GM21423 (cell line): ENCODE data around the gene ZP4.

Experiments used
- ATAC-seq: cut with Tn5 transposase; IDR thresholded peaks from one replicate; pipeline ENCODE4 v1.9.1; 2021; ENCODE audit warnings: mild to moderate bottlenecking, moderate library complexity; ENCODE audit not compliant: unreplicated experiment

The ZP4 gene, protein sequence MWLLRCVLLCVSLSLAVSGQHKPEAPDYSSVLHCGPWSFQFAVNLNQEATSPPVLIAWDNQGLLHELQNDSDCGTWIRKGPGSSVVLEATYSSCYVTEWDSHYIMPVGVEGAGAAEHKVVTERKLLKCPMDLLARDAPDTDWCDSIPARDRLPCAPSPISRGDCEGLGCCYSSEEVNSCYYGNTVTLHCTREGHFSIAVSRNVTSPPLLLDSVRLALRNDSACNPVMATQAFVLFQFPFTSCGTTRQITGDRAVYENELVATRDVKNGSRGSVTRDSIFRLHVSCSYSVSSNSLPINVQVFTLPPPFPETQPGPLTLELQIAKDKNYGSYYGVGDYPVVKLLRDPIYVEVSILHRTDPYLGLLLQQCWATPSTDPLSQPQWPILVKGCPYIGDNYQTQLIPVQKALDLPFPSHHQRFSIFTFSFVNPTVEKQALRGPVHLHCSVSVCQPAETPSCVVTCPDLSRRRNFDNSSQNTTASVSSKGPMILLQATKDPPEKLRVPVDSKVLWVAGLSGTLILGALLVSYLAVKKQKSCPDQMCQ

DNA sequence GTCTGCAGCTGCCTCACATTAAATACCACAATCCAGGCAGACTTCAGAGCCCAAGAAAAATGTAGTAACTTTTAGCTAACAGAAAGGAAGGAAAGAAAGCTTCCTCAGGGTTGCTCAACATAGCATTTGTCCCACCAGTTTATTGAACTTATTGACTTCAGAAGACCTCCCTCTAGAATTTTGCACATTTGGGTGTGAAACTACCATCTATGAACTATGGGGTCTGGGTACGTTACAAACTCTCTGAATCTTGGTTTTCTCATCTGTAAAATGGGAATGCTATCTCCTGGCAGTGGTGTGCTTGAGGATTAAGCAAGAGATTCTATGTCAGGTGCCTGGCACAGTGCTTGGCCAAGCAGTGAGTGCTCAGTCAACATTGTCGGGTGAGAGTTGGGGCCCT, at the start of gene ZP4:
ZP4 (minus strand) TSS at position 101 of the 400 bp plus-strand sequence. CDS start 287 bp downstream, outside the sequence.
- ATAC-seq = no peak

DNA sequence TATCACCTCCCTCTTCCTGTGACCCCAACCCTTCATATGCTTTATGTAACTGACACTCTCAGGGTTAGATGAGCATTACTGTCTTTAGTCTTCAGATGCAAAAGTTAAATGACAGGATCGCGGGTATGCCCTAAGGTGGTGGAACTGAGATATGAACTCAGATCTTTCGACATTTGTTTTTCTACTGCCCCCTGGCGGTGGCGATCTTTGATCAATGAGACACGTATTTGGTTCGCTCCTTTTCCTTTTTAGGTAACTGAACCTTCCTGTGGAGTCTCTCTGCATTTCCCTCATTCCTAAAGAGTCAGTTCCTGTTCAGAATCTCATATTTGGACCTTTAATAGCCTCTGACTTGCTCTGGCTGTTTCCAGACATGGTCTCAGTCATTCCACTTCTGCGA, 47.8 kb upstream of the ZP4 start:
- no peak for ATAC-seq

DNA sequence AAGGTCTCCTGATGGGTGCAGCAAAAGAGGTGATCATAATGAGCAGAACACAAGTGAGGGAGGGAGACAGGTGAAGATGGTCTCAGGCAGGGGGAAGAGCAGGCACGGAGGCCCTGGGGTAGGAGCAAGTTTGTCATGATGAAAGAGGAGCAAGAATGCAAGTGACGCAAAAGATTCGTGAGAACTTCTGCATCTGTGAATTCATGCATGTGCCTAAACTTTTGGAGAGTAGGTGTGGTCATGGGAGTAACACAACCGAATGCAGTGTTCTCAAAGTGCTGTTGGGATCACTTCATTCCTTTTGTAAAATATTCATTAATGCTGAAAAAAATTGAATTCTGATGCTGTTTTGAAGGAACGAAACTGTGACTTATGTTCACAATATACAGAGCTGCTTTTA, 47.3 kb upstream of the ZP4 start:
- no peak for ATAC-seq

DNA sequence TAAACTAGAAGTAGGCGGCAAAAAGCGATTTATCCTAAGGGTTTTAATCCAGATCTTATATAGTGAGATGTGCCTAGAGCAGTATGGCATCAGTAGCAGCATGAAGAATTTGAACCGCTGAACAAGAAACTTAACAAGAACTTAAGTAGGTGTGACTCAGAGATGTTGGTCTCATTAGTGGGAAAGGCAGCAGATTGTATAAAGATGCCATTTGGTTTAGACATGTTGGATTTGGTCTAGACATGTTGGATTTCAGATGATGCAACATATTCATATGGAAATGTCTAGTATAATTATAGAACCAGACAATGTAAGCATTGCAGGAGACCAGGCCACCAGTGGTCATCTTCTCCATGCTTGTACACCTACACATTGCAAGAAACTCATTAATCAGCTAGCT, 42.1 kb upstream of the ZP4 start:
- no peak for ATAC-seq

DNA sequence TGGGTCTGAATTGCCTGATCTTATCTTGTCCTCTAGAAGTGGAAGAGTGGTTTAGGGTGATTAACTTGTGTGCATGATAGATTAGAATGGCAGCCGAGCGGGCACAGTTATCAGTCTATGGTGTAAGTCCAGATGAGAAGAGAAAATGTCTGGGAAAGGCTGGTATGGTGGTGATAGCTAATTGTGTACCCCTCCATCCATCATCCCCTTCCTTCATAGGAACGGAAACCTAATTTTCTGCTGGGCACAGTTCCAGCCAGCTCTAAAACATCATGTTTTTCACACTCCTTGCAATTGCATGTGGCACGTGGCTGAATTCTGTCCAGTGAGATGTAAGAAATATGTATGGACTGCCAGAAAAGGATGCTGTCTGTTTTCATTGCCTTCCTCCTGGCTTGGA, 40.9 kb upstream of the ZP4 start:
- no peak for ATAC-seq

DNA sequence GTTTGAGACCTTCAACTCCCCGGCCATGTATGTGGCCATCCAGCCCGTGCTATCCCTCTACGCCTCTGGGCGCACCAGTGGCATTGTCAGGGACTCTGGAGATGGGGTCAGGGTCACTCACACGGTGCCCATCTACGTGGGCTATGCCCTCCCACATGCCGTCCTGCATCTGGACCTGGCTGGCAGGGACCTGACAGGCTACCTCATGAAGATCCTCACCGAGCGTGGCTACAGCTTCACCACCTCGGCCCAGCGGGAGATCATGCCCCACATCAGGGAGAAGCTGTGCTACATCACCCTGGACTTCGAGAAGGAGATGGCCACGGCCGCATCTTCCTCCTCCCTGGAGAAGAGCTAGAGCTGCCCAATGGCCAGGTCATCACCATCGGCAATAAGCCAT, 36.5 kb upstream of the ZP4 start:
- no peak for ATAC-seq

DNA sequence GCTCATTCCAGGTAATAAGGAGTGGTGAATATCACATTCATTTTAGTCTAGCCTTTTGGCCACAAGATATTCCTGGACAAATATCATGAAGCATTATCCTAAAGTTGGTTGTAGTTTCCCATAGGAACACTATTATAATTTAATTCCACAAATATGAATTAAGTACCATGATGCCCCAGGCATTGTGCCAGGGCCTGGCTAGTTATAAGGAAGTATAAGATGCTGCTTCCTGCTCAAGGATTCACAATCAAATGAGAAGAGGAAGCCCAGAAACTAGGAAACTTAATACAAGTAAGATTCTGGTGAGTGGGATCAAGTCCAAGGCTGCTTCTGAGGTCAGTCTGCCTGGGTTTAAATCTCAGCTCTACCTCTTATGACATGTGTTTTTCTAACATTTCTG, 30.6 kb upstream of the ZP4 start:
- no peak for ATAC-seq

DNA sequence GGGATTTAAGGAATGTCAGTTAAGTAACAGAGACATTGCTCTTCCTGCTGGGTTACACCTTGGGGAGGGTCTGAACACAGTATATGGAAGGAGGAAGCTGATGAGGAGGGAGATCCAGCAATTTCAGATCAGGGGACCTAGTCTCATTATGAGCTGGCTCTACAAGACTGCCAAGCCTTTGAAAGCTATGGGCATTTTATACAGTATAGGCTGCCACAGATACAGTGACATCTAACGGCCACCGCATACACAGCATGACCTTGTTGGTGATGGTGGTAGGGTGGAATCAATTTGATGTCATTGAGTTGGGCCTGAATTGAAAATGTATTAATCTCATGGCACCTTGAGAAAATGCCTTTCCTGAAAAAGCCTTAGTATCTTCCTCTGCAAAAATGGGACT, 22.6 kb upstream of the ZP4 start:
- no peak for ATAC-seq

DNA sequence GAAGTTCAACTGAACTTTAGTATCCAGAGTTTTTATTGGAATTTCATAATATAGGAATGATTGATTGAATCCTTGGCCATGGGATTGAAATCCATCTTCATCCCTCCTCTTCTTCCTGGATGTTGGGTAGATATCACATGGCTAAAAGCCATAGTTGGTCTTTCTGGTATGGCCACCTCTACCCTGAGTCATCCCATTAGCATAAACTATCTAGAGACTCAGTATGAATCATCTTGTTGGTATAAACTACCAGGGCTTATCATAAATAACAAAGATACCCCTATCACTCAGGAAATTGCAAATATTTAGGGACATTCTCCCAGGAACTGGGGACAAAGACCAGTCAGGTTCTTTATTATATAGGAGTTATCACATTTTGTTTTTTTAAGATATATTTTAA, 21.2 kb upstream of the ZP4 start:
- no peak for ATAC-seq

DNA sequence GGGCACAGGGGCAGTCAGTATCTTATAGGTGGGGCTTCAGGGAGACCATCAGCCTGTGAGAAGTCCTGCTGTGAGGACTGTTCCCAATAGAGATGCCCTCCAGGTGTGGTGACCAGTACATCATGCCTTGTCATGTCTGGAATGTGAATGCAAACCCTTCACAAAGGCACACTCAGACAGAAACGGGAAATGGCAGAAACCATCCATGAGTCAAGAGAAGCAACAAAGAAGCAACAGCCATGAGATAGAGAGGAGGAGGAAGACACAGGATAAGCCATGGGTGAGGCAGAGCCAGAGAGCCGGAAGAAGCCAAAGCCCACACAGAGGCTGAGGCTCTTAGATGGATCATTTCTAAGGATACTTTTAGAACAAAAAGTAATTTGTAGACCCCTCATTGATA, 20.1 kb upstream of the ZP4 start:
- ATAC-seq = no peak

DNA sequence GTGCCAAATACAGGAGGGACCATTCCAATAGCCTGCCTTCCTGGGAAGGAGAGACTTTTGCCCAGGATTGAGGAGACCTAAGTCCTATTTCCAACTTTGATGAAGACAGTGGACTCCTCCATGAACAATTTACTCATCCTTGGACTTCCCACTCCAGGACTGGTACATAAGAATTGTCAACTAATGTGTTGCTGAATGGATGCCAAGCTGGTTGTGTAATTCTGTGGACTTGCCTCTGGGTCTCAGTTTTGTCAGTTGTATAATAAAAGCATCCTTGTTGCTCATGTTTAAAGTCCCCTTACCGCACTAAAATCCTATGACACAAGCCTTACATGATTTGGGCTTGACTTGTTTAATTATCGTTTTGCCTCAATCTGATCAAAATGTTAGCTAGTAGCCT, 13.2 kb upstream of the ZP4 start:
- ATAC-seq = no peak

DNA sequence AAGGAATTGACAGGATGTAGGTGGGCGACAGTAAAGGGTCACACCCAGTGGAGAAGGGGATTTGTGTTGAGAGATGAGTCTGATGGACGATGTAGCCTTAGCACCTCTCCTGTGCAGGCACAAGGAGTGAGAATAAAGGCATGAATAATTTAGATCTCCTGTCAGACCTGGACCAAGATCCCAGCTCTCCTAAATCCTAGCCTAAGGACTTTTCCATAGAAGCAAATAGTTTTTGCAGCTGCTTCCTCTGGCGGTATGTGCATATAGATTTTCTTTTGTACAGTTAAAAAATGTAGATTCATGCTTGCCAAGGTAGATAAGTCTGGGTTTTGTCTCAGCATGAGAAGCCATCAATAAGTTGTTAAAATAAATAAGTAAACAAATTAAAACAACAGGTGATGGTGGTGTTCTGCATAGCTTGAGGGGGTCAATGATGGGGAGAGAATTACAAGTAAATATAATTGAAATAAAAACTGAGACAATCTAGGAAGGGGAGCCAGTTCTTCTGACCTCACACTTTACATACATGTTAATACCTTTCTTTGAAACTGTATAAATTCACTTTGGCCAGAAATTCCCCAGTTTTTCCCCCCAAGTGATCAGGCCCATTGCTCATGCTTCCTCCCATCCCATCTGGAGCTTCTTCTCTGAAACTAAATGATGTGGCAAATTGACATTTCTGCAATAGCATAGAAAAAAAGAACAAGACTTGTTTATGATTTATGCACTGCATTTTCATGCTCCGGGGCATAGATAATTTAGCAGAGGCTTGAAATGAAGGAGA, 12.4 kb upstream of the ZP4 start:
- ATAC-seq = no peak

DNA sequence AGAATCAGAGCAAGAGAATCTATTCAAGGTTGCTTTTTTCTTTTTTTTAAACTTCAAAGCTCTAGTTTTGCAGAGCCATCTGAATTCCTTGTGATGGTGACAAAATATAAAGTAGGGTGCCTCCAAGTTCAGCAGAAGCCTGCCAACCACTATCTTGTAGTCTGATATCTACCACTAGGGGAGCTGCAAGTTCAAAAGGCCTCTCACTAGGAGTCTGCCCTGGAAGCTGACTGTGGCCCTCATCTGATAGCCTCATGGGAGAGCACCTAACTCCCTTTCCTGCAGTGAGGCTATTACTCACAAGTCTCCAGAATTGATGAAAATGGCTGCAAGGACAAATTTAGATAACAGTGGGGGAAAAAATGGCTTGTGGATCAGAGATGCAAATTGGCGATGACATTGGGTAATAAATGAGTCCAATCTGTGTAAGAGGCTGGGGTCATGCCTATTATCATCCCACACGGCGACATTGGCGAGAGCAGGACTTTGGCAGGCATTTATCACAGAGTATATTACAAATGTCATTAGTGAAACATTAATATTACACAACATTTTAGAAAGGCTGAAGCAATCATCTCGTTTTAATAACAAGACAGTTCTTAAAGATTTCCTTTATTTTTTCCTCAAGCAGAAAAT, 10.7 kb upstream of the ZP4 start:
- ATAC-seq = no peak

DNA sequence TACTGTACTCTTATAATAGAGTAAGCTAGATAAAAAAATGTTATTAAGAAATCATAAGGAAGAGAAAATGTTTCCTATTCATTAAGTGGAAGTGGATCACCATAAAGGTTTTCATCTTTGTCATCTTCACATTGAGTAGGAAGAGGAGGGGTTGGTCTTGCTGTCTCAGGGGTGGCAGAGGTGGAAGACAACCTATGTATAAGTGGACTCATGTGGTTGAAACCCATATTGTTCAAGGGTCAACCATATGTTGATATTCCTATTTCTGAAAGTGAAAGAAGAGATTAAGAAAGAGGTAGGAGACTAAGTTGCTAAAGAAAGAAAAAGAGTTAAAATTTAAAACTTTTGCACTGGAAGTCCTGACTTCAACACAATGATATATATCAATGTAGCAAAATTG, 4.9 kb upstream of the ZP4 start:
- ATAC-seq = no peak

DNA sequence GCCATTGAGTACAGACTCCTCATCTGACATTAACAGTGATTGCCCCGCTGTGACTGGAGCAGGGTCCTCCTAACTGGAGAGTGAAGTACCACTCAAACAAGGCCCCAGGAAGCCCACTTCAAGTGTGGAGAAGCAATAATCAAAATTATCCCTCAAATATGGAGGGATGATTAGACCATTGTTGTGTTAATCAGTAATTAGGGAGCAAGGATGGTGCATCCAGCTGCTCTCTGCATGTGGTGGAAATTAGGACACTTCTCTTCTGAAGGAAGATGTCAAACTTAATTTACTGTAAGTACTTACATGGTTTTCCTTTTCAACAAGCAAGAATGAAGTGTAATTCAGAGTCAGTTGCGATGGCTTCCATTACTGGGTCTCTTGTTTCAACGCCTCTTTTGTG, 3.4 kb upstream of the ZP4 start:
- no peak for ATAC-seq

DNA sequence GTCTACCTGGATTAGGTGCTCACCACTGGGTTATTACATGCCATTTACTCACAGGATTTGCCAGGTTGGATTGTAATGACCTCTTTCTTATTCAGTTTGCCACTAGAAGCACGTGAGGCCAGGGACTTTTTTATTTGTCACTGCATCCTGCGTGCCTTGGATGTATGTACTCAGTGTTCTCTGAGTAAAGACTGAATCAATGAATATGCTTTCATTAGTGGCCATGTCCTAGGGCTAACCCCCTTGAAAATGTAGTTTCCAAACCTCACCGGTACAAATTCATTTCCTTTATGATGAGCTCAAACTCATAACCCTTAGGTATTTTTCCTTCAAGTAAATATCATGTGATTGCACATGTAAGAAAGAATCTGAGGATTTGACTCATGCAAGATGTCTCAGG, 1.3 kb upstream of the ZP4 start:
- ATAC-seq = no peak

DNA sequence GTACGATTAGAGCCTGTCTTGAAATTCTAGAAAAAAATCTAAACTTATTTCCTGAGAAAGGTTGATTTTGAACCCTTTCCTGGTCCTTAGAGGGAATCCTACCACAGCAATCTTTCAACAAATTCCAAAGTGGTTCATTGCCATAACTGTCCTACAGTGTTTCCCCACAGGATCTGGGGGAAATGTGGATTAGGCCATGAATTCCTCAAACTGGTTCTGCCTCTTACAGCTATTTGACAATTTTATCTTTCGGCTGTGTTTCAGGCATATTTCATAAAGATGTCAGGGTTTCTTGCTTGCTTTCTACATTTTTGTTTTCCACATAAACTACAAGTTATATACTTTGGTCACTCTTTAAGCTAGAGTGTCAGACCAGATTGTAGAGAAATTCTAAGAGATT, 544 bp upstream of the ZP4 start:
- ATAC-seq = no peak

DNA sequence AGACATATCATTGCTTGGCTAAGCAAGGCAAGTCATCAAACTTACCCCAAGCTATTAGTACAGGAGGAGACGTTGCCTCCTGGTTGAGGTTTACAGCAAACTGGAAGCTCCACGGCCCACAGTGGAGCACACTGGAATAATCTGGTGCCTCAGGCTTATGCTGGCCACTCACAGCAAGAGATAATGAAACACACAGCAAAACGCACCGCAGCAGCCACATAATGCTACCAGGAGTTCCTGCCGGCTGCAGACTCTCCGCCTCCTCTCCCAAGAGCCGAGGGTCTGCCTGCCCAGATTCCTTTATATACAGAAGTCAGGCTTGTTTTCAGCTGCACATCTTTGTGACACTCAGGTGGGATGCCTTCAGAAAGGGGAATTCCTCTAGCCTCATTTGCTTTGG, 306 bp downstream of the ZP4 start:
- ATAC-seq = no peak

DNA sequence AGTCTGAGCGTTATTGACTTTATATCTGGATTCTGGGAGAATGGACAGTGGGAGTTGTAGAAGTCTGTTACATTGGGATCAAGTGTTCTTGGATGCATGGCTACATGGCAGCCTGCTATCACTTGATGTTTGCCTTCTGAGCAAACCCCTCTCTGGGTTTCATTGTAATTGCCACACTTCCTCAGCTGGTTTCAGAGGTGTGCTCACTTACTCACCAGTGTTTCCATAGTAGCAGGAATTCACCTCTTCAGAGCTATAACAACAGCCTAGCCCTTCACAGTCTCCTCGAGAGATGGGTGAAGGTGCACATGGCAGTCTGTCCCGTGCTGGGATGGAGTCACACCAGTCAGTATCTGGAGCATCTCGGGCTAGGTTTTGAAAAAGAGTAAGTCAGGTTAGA, 2.6 kb downstream of the ZP4 start:
- ATAC-seq = no peak

DNA sequence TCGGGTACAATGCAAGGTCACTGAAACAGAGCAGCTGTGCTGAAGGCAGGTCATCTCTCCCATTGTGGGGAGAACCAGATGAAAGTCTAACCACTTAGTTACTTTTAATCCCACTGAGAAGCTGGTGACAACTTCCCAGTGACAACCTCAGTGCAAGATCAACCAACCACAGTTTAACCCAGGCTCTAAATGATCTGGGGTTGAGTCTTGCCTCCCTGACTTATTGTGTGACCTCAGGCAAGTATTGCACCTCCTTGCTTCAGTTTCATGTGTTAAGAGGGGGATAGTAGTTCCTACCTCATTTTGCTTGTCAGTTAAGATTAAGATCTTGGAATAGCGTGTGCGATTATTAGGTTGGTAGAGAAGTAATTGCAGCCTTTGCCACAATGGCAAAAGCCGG, 3.2 kb downstream of the ZP4 start:
- ATAC-seq = no peak

DNA sequence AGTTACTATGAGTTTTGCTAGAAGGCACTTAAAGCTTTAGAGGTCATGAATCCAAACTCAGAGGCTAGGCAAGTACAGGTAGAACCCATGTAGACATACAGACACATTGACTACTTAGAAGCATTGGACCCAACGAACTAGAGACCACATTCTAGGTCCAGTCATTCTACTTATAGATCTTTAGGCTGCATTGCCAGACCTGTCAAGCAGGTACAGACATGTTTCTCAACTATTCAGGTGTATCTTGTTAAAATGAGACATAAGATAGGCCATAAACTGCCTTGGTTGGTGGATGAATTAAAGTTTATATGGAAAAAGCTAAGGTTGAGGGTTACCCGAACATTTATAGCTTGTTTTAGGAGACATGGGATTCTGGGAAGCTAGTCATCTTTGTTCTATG, 6.5 kb downstream of the ZP4 start:
- ATAC-seq = no peak

DNA sequence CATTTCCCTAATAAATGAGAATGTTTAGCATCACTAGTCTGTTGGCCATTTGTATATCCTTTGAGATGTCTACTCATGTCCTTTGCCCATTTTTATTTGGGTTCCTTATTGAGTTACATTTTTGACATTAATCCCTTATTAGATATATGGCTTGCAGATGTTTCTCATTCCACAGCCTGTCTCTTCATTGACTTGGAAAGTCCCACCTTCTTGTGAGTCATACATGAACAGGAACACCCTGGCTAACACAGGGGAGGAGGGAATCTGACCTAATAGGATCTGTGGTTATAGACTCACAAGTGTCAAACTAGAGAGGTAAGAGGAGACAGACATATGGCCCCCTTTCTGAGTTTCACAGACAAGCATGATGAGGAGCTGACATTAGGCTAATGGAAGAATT, 11.5 kb downstream of the ZP4 start:
- ATAC-seq = no peak
